DOHH2 (cell line): ENCODE data around the gene DEFB129.

Experiments
- EZH2phosphoT487 ChIP-seq: fragments of 200-600 bp; sonication (generic); IDR thresholded peaks from 2 replicates; pipeline ENCODE4 v1.6.1; 2017; ENCODE audit warnings: borderline replicate concordance, mild to moderate bottlenecking, antibody characterized with exemption, low read length, moderate library complexity, mixed read lengths
- TF ChIP-seq, protein P1 (sequence below): fragments of 200-600 bp; sonication (generic); IDR thresholded peaks from one replicate; pipeline ENCODE4 v1.5.1; 2014; ENCODE audit warnings: antibody characterized with exemption, mild to moderate bottlenecking, low read depth, low read length; ENCODE audit not compliant: poor library complexity, severe bottlenecking

DNA sequence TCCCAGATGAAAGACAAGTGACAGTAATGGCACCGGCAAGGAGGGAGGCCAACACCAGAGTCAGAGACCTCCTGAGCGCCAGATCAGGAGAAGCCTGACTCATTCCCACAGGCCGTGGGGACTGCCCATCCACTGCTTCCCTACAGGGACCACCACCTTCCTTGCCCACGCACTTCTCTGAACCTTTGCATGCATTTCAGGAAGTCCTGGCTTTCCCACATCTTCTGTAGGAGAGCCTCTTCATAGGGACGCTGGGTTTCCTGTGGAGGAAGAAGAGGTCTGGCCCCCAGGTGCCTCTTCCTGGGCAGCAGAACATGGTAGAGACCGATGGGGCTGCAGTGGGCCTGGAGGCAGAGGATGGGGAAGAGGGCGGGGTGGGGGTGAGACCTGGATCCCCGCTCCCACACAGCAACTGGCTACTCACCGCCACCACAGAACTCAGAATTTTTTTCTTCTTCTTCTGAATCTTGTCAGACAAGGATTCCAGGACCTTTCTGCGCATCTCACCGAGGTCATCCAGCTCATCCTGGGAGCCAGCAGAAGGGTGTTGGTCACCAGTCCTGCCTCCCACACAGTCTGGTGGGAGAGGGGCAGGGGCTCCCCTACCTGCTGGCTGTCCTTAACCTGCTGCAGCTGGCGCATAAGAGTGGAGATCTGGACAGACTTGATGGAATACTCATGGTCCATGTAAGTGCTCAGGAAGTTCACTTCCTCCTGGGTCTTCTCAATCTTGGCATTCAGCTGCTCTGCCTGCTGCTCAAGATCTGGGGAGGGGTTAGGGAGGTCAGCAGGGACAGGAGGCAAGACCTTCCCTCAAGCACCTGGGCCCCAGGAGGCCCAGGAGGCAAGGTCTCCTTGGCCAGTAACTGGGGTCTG lies 49.8 kb downstream of the DEFB129 start:
- TF ChIP-seq, protein P1, sequence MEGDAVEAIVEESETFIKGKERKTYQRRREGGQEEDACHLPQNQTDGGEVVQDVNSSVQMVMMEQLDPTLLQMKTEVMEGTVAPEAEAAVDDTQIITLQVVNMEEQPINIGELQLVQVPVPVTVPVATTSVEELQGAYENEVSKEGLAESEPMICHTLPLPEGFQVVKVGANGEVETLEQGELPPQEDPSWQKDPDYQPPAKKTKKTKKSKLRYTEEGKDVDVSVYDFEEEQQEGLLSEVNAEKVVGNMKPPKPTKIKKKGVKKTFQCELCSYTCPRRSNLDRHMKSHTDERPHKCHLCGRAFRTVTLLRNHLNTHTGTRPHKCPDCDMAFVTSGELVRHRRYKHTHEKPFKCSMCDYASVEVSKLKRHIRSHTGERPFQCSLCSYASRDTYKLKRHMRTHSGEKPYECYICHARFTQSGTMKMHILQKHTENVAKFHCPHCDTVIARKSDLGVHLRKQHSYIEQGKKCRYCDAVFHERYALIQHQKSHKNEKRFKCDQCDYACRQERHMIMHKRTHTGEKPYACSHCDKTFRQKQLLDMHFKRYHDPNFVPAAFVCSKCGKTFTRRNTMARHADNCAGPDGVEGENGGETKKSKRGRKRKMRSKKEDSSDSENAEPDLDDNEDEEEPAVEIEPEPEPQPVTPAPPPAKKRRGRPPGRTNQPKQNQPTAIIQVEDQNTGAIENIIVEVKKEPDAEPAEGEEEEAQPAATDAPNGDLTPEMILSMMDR = no peak
- TF ChIP-seq EZH2phosphoT487 = no peak
